Middle frontal gyrus (tissue), 1 donor: ENCODE data around the gene TMEM39B.
"Not testable (repeated sequence)": the region's sequence is repeated elsewhere in the genome, so short reads cannot be mapped to it uniquely, and the experiment has no call there.

ENCODE experiments used
- DNase-seq: peaks from one replicate; pipeline ENCODE4 v3.0.0-alpha.2; 2015; ENCODE audit warnings: low spot score; ENCODE audit errors: extremely low spot score

TMEM39B gene

GRCh38 chr1:32068957-32069588, 3.7 kb upstream of the TMEM39B start:
- no peak for DNase-seq

- DNase-seq: no peak
These were observed 749 bp upstream of the TMEM39B start for GRCh38 chr1:32071758-32072621.

- DNase-seq: no peak
These were observed 825 bp downstream of the TMEM39B start for GRCh38 chr1:32073299-32074229.

- no peak for DNase-seq
These were observed 2.1 kb downstream of the TMEM39B start for GRCh38 chr1:32074841-32075240.

GRCh38 chr1:32077451-32077850, 4.7 kb downstream of the TMEM39B start:
- DNase-seq: no peak

GRCh38 chr1:32082022-32082421, 9.3 kb downstream of the TMEM39B start:
- no peak for DNase-seq

- DNase-seq: not testable (repeated sequence)
These were observed 13.6 kb downstream of the TMEM39B start for GRCh38 chr1:32086381-32086780.

GRCh38 chr1:32091176-32091575, 18.4 kb downstream of the TMEM39B start:
- no peak for DNase-seq

GRCh38 chr1:32091591-32091990, 18.9 kb downstream of the TMEM39B start:
- no peak for DNase-seq

GRCh38 chr1:32094746-32095521, 22.2 kb downstream of the TMEM39B start:
- DNase-seq: no peak

GRCh38 chr1:32099426-32099825, 26.7 kb downstream of the TMEM39B start:
- DNase-seq: no peak

GRCh38 chr1:32100359-32100758, 27.6 kb downstream of the TMEM39B start:
- DNase-seq: no peak

- no peak for DNase-seq
These were observed 28.3 kb downstream of the TMEM39B start for GRCh38 chr1:32100807-32101708.

GRCh38 chr1:32104127-32104526, 31.4 kb downstream of the TMEM39B start:
- DNase-seq: no peak

- DNase-seq: no peak
These were observed 32.6 kb downstream of the TMEM39B start for GRCh38 chr1:32105338-32105737.

- DNase-seq: no peak
These were observed 34.0 kb downstream of the TMEM39B start for GRCh38 chr1:32106663-32107275.

- peak; percentile 81 for DNase-seq
These were observed 35.3 kb downstream of the TMEM39B start, which contains the start of gene KPNA6 for GRCh38 chr1:32107742-32108661. Gene KPNA6 (plus strand): TSS chr1:32108056. CDS start chr1:32108131, 75 bp downstream.

GRCh38 chr1:32111040-32111623, 38.4 kb downstream of the TMEM39B start:
- no peak for DNase-seq
